Pulmonary artery endothelial cell (primary cell): ENCODE results near the gene THAP8. TPM values are rescaled to one million over a fixed set of nuclear protein-coding genes. Genes with fewer than 3 reads are reported as not detected.

Experiments
- DNase-seq: peaks from one replicate; pipeline ENCODE4 v3.0.0-alpha.2; 2011; ENCODE audit warnings: low read depth, low spot score
- total RNA-seq: library from RNA; depleted of rRNA; stranded (reverse); fragments of >200 nt; gene quantifications from 2 replicates; pipeline ENCODE4 v1.2.3, GENCODE V29; 2014

The THAP8 gene, protein sequence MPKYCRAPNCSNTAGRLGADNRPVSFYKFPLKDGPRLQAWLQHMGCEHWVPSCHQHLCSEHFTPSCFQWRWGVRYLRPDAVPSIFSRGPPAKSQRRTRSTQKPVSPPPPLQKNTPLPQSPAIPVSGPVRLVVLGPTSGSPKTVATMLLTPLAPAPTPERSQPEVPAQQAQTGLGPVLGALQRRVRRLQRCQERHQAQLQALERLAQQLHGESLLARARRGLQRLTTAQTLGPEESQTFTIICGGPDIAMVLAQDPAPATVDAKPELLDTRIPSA
- 0.92 and 1.0 TPM in 2 replicates for total RNA-seq

DNA sequence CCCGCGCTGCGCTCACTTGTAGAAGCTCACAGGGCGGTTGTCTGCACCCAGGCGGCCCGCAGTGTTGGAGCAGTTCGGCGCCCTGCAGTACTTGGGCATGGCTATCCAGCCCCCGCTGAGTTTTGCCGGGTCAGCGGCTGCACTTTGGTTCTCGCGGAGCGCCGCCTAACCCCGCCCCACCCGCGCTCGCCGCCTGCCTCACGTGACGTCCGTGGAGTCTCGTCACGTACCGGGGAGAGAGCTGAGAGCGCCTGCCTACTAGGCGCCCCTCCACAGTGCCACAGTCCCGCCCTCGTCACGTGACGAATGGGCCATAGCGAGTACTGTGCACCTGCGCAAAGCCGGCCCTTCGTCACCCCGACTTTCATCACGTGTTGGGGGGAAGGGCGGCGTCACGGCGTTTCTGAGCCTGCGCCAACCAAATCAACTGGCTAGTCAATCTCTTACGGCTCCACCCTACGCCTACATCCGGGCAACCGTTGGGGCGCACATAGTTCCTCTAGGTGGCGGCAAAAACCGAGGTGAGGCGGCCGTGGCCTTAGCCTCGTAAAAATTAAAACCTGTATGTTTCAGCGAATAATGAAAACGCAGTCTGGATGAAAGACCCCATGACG, at the start of gene THAP8:
Gene THAP8, minus strand, starts transcription at position 167 of the 614 bp plus-strand sequence. Its CDS starts 68 bp downstream, at position 99.
- DNase-seq = peak; percentile 98

DNA sequence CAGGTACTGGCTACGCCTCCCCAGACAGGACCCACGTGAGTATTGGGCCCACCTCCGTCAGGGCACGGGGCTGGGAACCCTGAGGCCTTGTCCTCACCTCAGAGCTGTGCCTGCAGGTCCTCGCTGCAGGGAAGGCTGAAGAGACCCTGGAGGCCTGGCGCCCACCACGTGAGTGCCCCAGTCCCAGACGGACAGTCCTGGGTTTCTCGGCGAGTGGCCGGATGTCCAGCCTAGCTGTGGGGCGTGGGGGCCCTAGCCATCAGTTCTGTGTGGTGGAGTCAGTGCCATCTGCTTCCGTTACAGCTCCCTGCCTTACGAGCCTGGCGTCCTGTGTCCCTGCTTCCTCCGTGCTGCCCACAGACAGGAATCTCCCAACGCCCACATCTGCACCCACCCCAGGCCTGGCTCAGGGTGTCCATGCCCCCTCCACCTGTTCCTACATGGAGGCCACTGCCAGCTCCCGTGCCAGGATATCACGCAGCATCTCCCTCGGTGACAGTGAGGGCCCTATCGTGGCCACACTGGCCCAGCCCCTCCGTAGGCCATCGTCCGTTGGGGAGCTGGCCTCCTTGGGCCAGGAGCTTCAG, 49.0 kb upstream of the THAP8 start:
- no peak for DNase-seq

DNA sequence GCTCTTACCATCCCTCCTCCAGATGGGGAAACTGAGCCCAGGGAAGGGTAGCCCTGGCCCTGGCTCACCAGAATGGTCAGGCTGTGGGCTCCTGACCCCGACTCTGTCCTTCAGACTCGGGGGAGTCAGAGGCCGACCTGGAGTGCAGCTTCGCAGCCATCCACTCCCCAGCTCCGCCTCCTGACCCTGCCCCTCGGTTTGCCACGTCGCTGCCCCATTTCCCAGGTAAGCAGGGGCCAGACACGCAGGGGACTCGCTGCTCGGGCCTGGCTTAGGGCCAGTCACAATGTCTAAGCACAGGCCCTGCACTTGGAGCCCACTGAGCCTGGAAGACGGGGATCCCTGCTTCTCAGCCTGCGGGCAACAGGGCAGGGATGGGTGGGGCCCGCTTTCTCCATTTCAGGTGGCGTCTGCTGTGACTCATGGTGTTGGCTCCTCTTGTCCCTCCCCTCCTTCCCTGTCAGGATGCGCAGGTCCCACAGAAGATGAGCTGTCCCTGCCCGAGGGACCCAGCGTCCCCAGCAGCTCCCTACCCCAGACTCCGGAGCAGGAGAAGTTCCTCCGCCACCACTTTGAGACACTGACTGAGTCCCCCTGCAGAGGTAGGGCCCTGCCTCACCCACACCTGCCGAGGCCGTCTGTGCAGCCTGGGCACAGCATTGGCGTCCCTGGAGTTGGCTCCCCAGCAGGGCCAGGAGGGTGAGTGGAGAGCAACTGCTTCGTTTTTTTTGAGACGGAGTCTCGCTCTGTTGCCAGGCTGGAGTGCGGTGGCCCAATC, 47.7 kb upstream of the THAP8 start:
- DNase-seq = no peak

DNA sequence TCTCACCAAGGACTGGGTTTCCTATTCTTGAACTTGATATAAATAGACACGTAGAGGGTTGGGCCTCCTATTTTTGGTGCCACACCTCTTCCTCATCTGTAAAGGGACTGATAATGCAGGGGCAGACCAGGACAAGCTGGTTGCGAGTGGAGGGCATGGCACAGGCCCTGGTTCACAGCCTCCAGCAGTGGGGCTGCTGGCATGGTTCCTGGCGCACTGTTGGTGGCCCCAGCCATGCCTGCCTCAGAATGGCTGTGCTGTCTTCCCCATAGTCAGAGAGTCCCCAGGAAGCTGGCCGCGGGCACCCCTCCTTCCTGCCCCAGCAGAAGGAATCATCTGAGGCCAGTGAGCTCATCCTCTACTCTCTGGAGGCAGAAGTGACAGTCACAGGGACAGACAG, 46.4 kb upstream of the THAP8 start:
- DNase-seq = no peak

DNA sequence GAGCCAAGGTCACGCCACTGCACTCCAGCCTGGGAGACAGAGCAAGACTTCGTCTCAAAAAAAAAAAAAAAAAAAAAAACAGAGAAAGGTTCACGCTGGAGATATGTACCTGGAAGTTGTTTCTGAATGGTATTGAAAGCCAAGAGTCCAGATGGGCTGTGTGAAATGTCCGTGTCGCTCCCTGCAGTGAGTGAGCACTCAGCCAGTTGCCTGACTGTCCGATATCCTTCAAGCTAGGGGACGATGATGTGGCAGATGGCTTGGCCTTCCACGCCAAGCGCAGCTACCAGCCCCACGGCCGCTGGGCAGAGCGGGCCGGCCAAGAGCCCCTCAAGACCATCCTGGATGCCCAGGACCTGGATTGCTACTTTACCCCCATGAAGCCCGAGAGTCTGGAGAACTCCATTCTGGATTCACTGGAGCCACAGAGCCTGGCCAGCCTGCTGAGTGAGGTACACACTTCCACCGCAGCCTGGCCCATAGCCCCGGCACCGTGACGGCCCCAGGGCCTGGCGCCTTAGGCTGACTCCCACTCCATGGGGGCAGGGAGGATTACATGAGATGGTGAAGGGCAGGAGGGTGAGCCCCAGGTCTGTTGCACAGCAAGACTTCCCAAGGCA, 45.2 kb upstream of the THAP8 start:
- DNase-seq = no peak

DNA sequence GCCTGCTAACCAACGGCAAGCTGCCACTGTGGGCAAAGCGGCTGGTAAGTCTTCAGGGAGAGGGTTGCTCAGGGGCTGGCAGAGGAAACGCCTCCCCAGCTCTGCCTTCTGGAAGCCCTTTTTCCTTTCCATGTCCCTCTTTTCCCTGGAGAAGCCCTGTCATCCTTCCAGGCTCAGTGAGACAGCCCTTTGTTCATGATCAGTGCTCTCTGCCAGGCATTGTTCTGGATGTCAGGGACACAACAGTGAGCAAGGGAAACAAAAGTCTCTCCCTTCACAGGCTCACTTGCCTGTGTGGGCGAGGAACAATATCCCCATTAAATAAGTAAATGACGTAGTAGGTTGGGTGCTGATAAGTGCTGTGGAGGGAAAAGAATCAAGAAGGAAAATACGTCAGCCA, 43.0 kb upstream of the THAP8 start:
- no peak for DNase-seq

DNA sequence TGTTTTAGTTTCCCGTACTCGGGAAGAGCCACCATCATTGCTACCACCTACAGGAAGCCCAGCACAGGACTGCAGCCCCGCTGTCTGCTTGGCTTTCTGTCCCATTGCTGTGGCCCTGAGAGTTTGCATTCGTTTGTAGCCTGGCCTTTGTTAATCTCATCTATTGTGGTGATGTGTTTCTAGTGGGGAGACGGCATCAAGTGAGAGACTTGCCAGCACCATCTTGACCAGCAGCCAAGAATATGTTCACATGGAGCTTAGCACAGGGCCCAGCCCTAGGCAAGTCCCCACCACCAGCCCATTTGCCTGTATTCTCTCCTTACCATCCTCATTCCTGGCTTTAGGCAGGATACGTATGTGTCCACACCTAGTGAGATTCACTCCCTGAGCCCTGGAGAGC, 39.6 kb upstream of the THAP8 start:
- DNase-seq = no peak

DNA sequence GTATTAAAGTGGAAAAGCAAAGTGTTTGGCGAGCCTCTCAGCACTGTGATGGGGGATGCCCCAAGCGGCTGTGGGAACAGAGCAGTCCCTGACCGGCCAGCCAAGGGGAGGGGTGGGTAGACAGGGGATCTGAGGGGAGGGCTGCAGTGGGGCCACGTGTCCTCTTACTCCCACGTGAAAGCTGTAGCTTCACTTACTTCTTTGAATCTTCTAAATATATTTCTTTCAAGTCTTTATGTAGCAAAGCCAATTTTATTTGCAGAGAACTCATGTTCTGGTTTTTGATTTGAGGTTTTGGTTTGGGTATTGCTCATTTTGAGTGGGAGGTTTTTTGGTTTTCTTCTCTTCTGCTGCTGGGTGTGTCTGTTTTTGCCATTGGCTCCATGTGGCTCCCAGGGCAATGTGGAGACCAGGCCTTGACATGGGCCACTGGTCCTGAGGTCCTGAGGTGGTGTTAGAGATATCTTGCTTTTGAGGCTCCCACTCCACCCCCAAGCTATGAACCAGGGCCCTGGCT, 39.1 kb upstream of the THAP8 start:
- no peak for DNase-seq

DNA sequence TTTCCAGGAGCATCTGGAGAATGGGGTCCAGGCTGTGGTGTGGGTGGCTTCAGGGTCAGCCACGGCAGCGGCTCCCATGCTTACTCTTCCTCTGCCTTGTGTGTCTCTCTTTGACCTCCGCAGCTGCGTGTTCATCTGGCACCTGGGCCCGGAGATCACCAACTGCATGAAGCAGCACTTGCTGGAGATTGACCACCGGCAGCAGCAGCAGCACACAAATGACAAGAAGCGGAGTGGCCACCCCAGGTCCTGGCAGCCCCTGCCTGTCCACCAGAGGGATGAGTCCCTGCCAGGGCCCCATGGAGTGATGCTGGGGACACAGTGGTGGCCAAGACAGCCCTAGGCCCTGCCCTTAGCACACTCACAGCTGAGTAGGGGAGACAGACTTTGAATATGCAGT, 38.5 kb upstream of the THAP8 start:
- DNase-seq = no peak

DNA sequence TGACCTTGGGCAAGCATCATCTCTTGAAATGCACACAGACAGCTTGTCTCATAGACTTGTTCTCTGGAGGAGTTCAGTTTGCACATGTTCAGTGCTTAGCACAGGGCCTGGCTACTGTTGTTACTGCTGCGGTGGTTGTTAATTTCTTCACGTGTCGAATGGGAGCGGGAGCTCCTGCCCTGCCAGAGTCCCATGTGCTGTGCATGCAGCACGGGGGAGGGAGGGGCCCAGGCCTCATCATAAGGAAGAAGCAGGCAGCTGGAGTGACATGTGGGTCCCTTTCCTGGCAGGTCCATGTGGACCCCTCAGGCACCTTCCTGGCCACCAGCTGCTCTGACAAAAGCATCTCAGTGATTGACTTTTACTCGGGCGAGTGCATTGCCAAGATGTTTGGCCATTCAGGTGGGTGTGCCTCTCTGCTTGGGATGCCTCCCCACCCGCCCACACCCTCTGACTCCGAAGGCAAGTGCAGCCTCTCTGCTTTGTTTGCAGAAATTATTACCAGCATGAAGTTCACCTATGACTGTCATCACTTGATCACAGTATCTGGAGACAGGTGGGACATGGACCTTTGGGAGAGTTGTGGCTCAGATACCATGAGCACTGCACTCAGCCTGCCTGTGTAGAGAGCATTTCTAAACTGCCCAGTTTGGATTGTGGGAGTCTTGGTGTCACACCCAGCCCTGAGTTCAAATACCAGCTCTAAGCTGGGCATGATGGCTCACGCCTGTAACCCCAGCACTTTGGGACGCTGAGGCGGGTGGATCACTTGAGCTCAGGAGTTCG, 37.0 kb upstream of the THAP8 start:
- DNase-seq = no peak

DNA sequence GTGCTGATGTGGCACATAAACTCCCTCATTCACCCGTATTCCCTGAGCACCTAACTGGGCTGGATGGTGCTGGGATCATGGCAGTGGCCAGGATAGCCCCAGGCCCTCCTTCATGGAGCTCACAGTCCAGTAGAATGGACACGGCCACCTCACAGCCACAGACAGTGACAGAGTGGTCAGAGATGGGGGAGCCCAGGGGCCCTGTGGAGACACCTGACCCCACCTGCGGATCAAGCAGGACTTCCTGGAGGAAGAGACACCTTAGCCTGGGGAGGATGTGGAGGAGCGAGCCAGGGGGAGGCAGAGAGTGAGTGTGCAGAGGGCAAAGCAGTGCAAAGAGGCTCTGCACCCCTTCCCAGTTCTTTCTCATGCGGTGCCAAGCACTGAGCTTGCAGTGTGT, 35.8 kb upstream of the THAP8 start:
- DNase-seq = no peak

DNA sequence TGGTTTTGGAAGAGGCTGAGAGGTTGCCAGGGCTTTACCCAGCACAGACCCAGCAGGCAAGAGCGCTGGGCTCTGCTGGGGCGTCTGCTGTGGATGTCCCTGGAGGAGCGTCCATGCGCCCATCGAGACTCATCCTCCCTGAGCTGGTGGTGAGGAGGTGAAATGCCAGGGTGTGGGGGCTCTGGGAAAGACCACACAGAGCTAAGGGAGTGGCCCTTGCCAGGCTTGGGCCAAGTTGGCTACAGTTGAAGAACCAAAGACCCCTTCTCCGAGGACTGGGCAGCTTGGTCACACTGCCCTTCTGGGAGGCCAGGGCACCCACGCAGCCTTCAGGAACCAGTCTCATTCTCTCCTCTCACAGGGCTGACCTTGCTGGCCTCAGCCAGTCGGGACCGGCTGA, 32.2 kb upstream of the THAP8 start:
- no peak for DNase-seq

DNA sequence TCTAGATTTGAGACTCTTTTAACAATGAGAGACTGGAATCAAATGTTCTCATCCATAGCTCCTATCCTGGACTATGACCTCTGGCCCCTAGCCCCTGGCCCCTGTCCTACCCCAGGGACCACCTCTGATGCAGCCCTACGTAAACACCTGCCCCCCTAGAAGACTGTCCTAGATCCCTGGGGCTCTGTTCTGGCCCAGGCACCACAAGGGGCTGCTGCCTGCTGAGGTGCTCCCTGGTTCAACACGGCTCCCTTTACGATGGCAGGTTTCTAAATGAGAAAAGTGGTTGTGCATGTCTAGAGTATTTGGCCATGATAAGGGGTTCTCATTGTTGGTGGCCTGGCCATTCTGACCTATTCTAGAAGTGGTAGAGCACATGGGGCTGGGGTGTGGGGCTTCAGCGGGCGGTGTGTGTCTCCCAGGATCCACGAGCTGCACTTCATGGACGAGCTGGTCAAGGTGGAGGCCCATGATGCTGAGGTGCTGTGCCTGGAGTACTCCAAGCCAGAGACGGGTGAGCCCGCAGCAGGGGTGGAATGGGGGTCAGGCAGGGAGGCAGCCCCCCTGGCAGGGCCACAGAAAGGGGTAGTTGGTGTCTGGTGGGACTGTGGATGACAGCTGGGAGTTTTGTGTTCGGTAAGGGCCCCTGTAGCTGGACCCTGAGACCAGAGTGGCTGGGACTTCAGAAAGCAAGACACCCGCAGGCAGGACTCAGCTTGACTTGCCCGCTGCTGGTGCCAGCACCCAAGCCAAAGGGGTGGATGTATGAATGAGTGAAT, 30.3 kb upstream of the THAP8 start:
- no peak for DNase-seq

DNA sequence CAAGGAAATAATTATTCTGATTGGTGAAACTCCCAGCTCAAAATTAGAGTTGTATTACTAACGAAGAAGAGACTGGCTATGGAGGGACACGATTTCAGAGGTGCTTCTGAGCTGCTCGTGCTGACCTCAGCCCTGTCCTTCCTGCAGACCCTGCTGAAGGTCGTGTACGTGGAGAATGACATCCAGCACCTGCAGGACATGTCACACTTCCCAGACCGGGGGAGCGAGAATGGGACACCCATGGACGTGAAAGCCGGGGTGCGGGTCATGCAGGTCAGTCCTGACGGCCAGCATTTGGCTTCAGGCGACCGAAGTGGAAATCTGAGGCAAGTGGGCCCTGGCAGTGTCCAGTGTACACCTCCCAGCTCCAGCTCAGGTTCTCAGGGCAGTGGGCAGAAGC, 28.8 kb upstream of the THAP8 start:
- DNase-seq = no peak

DNA sequence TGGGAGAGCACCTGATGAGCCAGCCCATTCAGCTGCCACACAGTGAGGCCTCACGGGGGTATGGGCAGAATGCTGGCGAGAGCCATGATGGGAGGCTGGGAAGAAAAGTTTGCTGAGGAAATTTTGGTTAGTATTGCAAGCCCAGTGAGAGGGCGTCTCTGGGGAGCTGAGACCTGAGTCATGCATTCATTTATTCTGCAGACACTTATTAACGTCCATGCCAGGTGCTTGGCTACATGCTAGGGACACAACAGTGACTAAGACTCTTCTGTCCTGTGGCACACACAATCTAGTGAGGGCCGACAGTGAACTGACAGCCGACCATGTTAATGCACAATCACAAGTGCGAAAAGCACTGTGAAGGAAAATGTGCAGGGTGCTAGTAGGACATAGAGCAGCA, 27.8 kb upstream of the THAP8 start:
- no peak for DNase-seq

DNA sequence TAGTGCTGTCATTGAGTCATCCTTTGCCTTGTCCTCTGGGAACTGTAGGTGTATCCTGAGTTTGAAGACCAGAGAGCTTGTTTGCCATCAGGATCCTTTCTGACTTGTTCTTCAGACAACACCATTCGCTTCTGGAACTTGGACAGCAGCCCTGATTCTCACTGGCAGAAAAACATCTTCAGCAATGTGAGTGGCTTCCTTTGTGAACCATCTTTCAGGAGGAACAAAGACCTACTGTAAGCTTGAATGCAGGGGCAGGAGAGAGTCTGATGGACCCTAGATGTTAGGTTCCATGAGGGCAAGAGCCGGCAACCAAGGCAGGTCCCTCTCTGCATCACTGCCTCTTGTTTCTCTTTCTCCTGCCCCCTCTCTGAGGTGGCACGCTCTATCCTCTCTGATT, 27.3 kb upstream of the THAP8 start:
- DNase-seq = no peak

DNA sequence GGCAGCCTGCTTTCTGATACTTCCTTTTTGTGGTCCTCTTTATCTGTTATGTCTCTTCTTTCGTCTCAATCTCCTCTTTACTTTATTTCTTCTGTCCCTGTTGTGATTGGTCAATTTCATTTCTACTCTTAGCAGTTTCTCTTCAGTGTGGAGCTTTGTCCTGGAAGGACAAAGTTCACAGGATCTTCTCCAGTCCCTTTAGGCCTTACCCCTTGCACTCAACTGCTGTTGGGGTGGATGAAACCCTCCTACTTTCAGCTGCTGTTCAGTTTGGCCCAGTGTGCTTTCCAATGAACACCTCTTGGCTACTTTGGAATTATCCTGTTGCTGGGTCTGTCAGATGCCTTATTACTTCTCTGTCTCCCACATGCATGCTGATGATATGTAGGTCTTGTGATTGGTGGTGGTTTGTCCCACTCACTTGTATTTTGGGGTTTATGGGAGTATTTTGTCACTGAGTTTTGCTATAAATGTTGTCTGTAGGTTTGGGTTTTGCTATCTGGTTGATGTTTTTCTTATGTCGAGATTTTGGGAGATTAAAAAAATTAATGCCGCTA, 25.4 kb upstream of the THAP8 start:
- no peak for DNase-seq

DNA sequence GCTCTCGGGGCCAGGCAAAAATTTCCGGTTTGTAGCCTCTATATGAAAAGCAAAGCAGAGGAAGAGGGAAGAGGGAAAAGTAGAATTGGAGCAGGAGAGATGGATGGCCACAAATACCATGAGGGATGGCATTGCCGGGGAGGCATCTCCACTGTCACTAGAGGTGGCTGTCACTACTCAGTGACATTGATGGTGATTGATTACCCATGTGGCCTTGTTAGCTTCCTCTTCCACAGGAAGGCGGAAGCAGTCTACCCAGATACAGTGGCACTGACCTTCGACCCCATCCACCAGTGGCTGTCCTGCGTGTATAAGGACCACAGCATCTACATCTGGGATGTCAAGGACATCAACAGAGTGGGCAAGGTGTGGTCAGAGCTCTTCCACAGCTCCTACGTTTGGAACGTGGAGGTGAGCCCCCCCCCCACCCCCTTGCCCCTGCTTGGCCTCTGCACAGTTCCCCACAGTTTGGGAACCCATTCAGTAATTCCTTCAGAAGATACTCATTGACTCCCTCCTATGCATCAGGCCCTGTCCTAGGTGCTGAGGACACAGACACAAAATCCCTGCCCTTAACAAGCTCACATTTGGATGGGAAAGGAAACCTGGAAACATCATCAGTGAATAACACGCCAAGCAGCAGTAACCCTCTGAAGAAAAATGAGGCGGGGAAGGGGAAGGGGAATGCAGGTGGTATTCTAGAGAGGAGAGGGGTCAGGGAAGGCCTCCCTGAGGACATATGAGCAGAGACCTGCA, 19.2 kb upstream of the THAP8 start:
- DNase-seq = no peak

DNA sequence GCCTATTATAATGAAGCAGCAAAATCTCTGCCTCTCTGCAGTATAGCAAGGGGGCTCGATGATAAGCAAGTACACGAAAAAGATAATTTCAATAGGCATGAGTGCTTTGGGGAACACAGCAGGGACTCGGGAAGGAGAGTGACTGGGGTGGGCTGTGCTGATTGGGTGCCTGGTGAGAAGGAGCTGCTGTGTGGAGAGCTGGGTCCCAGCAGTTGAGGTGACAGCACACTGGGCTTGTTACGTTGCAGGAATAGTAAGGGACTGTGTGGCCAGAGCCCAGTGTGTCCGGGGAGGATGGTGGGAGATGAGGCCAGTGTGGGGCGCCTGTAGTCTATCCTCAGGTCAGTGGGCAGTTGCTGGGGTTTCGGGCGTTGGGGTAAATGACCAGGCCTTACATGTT, 18.0 kb upstream of the THAP8 start:
- no peak for DNase-seq
